HG03571 (cell line): Measurements from ENCODE around the gene ARHGAP1.
"Not testable (repeated sequence)": the region's sequence is repeated elsewhere in the genome, so short reads cannot be mapped to it uniquely, and the experiment has no call there.

ENCODE experiments used
- ATAC-seq: cut with Tn5 transposase; IDR thresholded peaks from one replicate; pipeline ENCODE4 v1.9.1; 2021; ENCODE audit not compliant: unreplicated experiment

The ARHGAP1 gene

GRCh38 chr11:46724088-46724487 lies 23.7 kb upstream of the ARHGAP1 start:
- no peak for ATAC-seq

GRCh38 chr11:46723359-46723680 lies 22.9 kb upstream of the ARHGAP1 start:
- ATAC-seq: no peak

GRCh38 chr11:46722566-46723358 lies 22.3 kb upstream of the ARHGAP1 start:
- ATAC-seq: no peak

GRCh38 chr11:46721286-46721685 lies 20.9 kb upstream of the ARHGAP1 start:
- ATAC-seq: no peak

- no peak for ATAC-seq
Measured at GRCh38 chr11:46719543-46720218, 19.3 kb upstream of the ARHGAP1 start.

- ATAC-seq: no peak
Measured at GRCh38 chr11:46719048-46719542, 18.7 kb upstream of the ARHGAP1 start, which contains the start of gene F2. F2 (plus strand) TSS chr11:46719213; CDS start chr11:46719236, 23 bp downstream.

- no peak for ATAC-seq
Measured at GRCh38 chr11:46718155-46719019, 18.0 kb upstream of the ARHGAP1 start.

- ATAC-seq: not testable (repeated sequence)
Measured at GRCh38 chr11:46717825-46718154, 17.4 kb upstream of the ARHGAP1 start.

GRCh38 chr11:46712874-46713576 lies 12.6 kb upstream of the ARHGAP1 start:
- ATAC-seq: no peak

- ATAC-seq: no peak
Measured at GRCh38 chr11:46711303-46711702, 10.9 kb upstream of the ARHGAP1 start.

- no peak for ATAC-seq
Measured at GRCh38 chr11:46710821-46711269, 10.4 kb upstream of the ARHGAP1 start.

- not testable (repeated sequence) for ATAC-seq
Measured at GRCh38 chr11:46709351-46709750, 8.9 kb upstream of the ARHGAP1 start.

- ATAC-seq: no peak
Measured at GRCh38 chr11:46706886-46707285, 6.5 kb upstream of the ARHGAP1 start.

GRCh38 chr11:46705070-46705688 lies 4.8 kb upstream of the ARHGAP1 start:
- ATAC-seq: no peak

GRCh38 chr11:46701078-46701654 lies 747 bp upstream of the ARHGAP1 start:
- no peak for ATAC-seq

GRCh38 chr11:46698597-46698996 lies 1.8 kb downstream of the ARHGAP1 start:
- ATAC-seq: no peak

- no peak for ATAC-seq
Measured at GRCh38 chr11:46697723-46698122, 2.7 kb downstream of the ARHGAP1 start.

- ATAC-seq: no peak
Measured at GRCh38 chr11:46697303-46697702, 3.1 kb downstream of the ARHGAP1 start.

GRCh38 chr11:46696212-46696558 lies 4.2 kb downstream of the ARHGAP1 start:
- no peak for ATAC-seq
